HG03039 (cell line): ENCODE data around the gene HOXA11.

Experiments
- ATAC-seq: cut with Tn5 transposase; IDR thresholded peaks from one replicate; pipeline ENCODE4 v1.9.1; 2021; ENCODE audit warnings: mild to moderate bottlenecking, moderate library complexity; ENCODE audit not compliant: unreplicated experiment

Gene HOXA11

GRCh38 chr7:27185013-27185853, at the start of gene HOXA11:
TSS of gene HOXA11 (minus strand) at chr7:27185232. CDS start at chr7:27185144, 88 bp downstream.
- ATAC-seq: no peak

GRCh38 chr7:27229448-27229847, 44.4 kb upstream of the HOXA11 start:
- ATAC-seq: no peak

- ATAC-seq: no peak
Observed at GRCh38 chr7:27224983-27225934, 40.2 kb upstream of the HOXA11 start.

GRCh38 chr7:27223941-27224575, 39.0 kb upstream of the HOXA11 start:
- no peak for ATAC-seq

- no peak for ATAC-seq
Observed at GRCh38 chr7:27221201-27221797, 36.3 kb upstream of the HOXA11 start.

- ATAC-seq: no peak
Observed at GRCh38 chr7:27220440-27220955, 35.5 kb upstream of the HOXA11 start.

- ATAC-seq: no peak
Observed at GRCh38 chr7:27219821-27220220, 34.8 kb upstream of the HOXA11 start.

- ATAC-seq: no peak
Observed at GRCh38 chr7:27217951-27218350, 32.9 kb upstream of the HOXA11 start.

GRCh38 chr7:27215356-27215755, 30.3 kb upstream of the HOXA11 start:
- no peak for ATAC-seq

GRCh38 chr7:27214239-27214950, 29.4 kb upstream of the HOXA11 start:
- ATAC-seq: no peak

GRCh38 chr7:27213433-27214238, 28.6 kb upstream of the HOXA11 start:
- no peak for ATAC-seq

GRCh38 chr7:27212497-27213432, 27.7 kb upstream of the HOXA11 start:
- no peak for ATAC-seq

- no peak for ATAC-seq
Observed at GRCh38 chr7:27211764-27212204, 26.8 kb upstream of the HOXA11 start.

- ATAC-seq: no peak
Observed at GRCh38 chr7:27211084-27211446, 26.0 kb upstream of the HOXA11 start.

GRCh38 chr7:27210441-27211083, 25.5 kb upstream of the HOXA11 start:
- ATAC-seq: no peak

- no peak for ATAC-seq
Observed at GRCh38 chr7:27209933-27210440, 25.0 kb upstream of the HOXA11 start.

GRCh38 chr7:27208998-27209397, 24.0 kb upstream of the HOXA11 start:
- no peak for ATAC-seq
